Breast epithelium (tissue), 4 donors: ENCODE data around the gene ANXA4. TPM values are rescaled to one million over a fixed set of nuclear protein-coding genes. Genes with fewer than 3 reads are reported as not detected.

Experiments
- DNase-seq, 2 donors: peaks; one replicate each; pipeline ENCODE4 v3.0.0-alpha.2; 2019; ENCODE audit warnings: low spot score in 2 of 2
- H3K27ac ChIP-seq, 2 donors: fragments of 200-600 bp; sonication (generic) in 1 of 2; one replicate each; pipeline ENCODE4 v1.5.1; 2016 to 2019; ENCODE audit warnings: mild to moderate bottlenecking in 1 of 2
- H3K27me3 ChIP-seq, 2 donors: fragments of 200-600 bp; sonication (generic) in 1 of 2; one replicate each; pipeline versions ENCODE4 v1.5.1 to v1.6.0; 2017 to 2019; ENCODE audit warnings: control low read depth in 1 of 2, mild to moderate bottlenecking in 1 of 2
- H3K36me3 ChIP-seq: fragments of 200-600 bp; one replicate; pipeline ENCODE4 v1.5.1; 2019
- H3K4me1 ChIP-seq, 2 donors: fragments of 200-600 bp; sonication (generic); one replicate each; pipeline ENCODE4 v1.5.1; 2016 to 2019; ENCODE audit warnings: control low read depth in 1 of 2
- H3K4me3 ChIP-seq, 3 donors: fragments of 200-600 bp; sonication (generic); 1 replicate in 2 of 3; 2 replicates in 1 of 3; pipeline ENCODE4 v1.5.1; 2016 to 2019; ENCODE audit warnings: mild to moderate bottlenecking in 3 of 3, moderate library complexity in 2 of 3
- H3K9me3 ChIP-seq, 2 donors: fragments of 200-600 bp; sonication (generic) in 1 of 2; one replicate each; pipeline ENCODE4 v1.5.1; 2016 to 2019; ENCODE audit warnings: control low read depth in 1 of 2
- CTCF ChIP-seq, 3 donors: fragments of 450-650 bp; IDR thresholded peaks; one replicate each; pipeline ENCODE4 v1.5.1; 2016 to 2017; ENCODE audit warnings: antibody characterized with exemption in 3 of 3, mild to moderate bottlenecking in 3 of 3, moderate library complexity in 3 of 3
- POLR2A ChIP-seq: fragments of 450-650 bp; IDR thresholded peaks from one replicate; pipeline ENCODE4 v1.6.1; 2016; ENCODE audit warnings: antibody characterized with exemption, mild to moderate bottlenecking, moderate library complexity
- POLR2AphosphoS5 ChIP-seq, 3 donors: sonication (generic); formaldehyde crosslinking; IDR thresholded peaks; one replicate each; pipeline ENCODE4 v1.6.1; 2017; ENCODE audit warnings: antibody characterized with exemption in 3 of 3
- intact Hi-C: fragments of 100-400 bp; cut with DNase I; formaldehyde crosslinking; loops from one replicate; pipeline ENCODE4 v1.15.1; 2023; ENCODE audit warnings: low total_unique reads
- total RNA-seq, 3 donors: library from RNA; depleted of rRNA; stranded (reverse); fragments of >200 nt; gene quantifications; one replicate each; pipeline ENCODE4 v1.1.0, GENCODE V29; 2016

The ANXA4 gene
- total RNA-seq, 3 donors from 2014 or later, result 61.6 to 77.1 (median 65.6) TPM

- Histone ChIP-seq H3K36me3 (no peaks in the 10 kb centered on the region), H3K4me1 (no peaks in the 10 kb centered on the region), H3K9me3 (no peaks in the 10 kb centered on the region), H3K27me3 (no peaks in the 10 kb centered on the region), H3K27ac (no peak overlapping the region), H3K4me3 (no peak overlapping the region)
- intact Hi-C loops, result no loop called here
- no peak for DNase-seq
- TF ChIP-seq CTCF (IDR thresholded peaks at IDR 0.05), result no peak
- TF ChIP-seq POLR2A, result no peak
- TF ChIP-seq POLR2AphosphoS5 (IDR thresholded peaks at IDR 0.05), result no peak
Observed at GRCh38 chr2:69776886-69777785, 35.2 kb downstream of the ANXA4 start.

DNA sequence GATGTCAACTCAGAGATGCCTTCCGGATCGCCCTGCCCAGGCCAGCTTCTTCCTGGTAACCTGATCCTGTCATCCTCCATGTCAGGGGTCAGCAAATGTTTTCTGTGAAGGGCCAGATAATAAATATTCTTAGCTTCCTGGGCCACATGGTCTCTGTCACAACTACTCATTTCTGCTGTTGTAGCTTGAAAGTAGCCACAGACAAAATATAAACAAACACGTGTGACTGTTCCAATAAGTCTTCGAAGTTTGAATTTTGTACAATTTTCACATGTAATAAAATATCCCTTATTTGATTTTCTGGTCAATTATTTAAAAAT, 35.8 kb downstream of the ANXA4 start:
- DNase-seq, result no peak
- no peak overlapping the region for H3K4me3 ChIP-seq
- H3K36me3 ChIP-seq, result no peaks in the 10 kb centered on the region
- H3K4me1 ChIP-seq, result no peaks in the 10 kb centered on the region
- intact Hi-C loops, result no loop called here
- TF ChIP-seq POLR2A (no peak), POLR2AphosphoS5 (IDR thresholded peaks at IDR 0.05) (no peak), CTCF (IDR thresholded peaks at IDR 0.05) (no peak)
- H3K9me3 ChIP-seq, result no peaks in the 10 kb centered on the region
- H3K27me3 ChIP-seq, result no peaks in the 10 kb centered on the region
- H3K27ac ChIP-seq, result no peak overlapping the region

DNA sequence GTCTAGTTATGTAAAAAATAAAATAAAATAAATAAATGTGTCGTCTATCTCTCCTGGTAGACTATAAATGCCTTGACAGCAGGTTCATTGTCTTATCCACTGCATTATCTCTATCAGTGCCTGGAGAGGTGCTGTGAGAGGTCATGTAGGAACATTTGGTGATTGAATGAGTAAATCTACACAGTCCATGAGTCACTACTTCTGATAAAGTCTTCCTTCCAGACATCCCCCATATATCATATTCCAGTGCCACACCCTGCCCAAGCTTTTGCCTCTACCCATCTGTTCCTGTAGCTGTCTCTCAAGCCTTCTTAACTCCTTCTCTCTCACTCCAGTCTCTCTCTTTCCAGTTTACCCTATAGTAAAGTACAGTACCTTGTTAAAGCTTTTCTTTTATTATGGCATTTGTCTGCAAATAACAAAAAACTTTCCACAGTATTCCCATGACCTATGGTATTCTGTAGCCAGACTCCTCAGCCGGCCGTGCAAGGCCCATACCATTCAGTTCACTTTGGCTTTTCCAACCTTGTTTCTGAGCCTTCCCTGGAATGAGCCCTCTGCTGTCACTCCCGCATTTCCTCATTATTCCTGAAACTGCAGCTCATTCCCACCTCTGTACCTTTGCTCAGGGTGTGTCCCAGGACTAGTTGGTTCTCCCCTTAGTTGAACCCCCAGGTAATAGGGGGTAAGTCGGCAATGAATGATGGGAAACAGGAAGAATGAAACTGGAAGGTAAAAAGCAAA, 37.5 kb downstream of the ANXA4 start:
- no peak overlapping the region for H3K27ac ChIP-seq
- no peak for DNase-seq
- no peaks in the 10 kb centered on the region for H3K9me3 ChIP-seq
- H3K27me3 ChIP-seq, result no peaks in the 10 kb centered on the region
- no peak overlapping the region for H3K4me3 ChIP-seq
- intact Hi-C loops, result no loop called here
- no peaks in the 10 kb centered on the region for H3K36me3 ChIP-seq
- no peaks in the 10 kb centered on the region for H3K4me1 ChIP-seq
- TF ChIP-seq CTCF (IDR thresholded peaks at IDR 0.05) (no peak), POLR2A (no peak), POLR2AphosphoS5 (IDR thresholded peaks at IDR 0.05) (no peak)

GRCh38 chr2:69780921-69781320, 39.0 kb downstream of the ANXA4 start:
- Histone ChIP-seq H3K4me3 (no peak overlapping the region), H3K9me3 (no peaks in the 10 kb centered on the region), H3K27ac (no peak overlapping the region), H3K4me1 (no peaks in the 10 kb centered on the region), H3K27me3 (no peaks in the 10 kb centered on the region), H3K36me3 (no peaks in the 10 kb centered on the region)
- no peak for DNase-seq
- TF ChIP-seq CTCF (IDR thresholded peaks at IDR 0.05) (no peak), POLR2A (no peak), POLR2AphosphoS5 (IDR thresholded peaks at IDR 0.05) (no peak)
- intact Hi-C loops, result no loop called here
